GM10266 (cell line): ENCODE data around the gene AP1B1.

Source experiments
- DNase-seq: peaks from one replicate; pipeline ENCODE4 v3.0.0; 2012; ENCODE audit errors: extremely low spot score
- CTCF ChIP-seq: IDR thresholded peaks from 2 replicates; pipeline ENCODE4 v1.5.1; 2012; ENCODE audit warnings: mild to moderate bottlenecking, low read depth; ENCODE audit not compliant: control insufficient read depth, insufficient read depth; ENCODE audit errors: missing control alignments

AP1B1 gene

GRCh38 chr22:29385748-29386147 is 2.6 kb downstream of the AP1B1 start:
- TF ChIP-seq CTCF, result no peak
- DNase-seq, result peak; percentile 46

DNA sequence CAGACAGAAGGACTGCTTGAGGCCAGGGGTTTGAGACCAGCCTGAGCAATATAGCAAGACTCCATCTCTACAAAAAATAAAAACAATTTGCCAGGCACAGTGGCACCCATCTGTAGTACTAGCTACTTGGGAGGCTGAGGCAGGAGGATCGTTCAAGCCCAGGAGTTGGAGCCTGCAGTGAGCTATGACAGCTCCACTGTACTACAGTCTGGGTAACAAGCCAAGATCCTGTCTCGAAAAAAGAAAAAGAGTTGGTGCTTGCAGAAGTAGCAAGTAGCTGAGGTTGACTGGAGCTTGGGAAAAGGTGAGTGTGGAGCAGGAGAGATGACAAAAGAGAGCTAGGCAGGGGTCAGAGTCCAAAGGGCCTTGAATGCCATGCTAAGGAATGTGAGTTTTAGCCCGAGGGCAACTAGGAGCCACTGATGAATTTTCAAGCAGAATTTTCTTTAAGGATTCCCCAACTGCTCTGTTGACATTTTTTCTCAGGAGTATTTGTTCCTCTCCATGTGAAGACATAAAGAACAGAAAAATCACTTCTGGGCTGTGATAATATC is 3.1 kb downstream of the AP1B1 start:
- DNase-seq, result no peak
- TF ChIP-seq CTCF, result no peak

DNA sequence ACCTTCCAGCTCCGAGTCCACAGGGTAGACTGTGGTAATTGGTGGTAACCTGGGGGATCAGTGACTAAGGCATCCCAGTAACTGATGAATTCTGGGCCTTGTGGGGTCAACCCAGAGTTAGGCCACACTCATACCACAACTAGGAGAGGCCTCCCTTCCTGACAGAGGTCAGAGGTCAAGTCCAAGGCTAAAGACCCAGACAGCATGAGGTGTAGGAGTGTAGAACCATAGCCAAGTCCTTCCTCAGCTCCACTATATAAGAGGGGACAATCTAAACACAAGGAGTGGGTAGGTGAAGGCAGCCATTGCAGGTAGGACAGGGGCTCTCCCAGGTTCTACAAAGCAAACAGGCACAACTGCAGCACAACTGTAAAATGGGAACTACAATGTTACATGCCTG is 4.6 kb downstream of the AP1B1 start:
- TF ChIP-seq CTCF, result no peak
- no peak for DNase-seq

- TF ChIP-seq CTCF, result no peak
- DNase-seq, result no peak
Observed at GRCh38 chr22:29382580-29383302, 5.6 kb downstream of the AP1B1 start.

GRCh38 chr22:29380856-29381255 is 7.5 kb downstream of the AP1B1 start:
- no peak for DNase-seq
- TF ChIP-seq CTCF, result no peak

- no peak for TF ChIP-seq CTCF
- DNase-seq, result no peak
Observed at GRCh38 chr22:29380032-29380781, 8.2 kb downstream of the AP1B1 start.

- DNase-seq, result no peak
Observed at GRCh38 chr22:29379258-29379657, 9.1 kb downstream of the AP1B1 start.

More at GRCh38 chr22:29379258-29379657, 9.1 kb downstream of the AP1B1 start:
- TF ChIP-seq CTCF, result no peak
